H1 (cell line): ENCODE measurements around the gene PAGE4. TPM values are rescaled to one million over a fixed set of nuclear protein-coding genes. Genes with fewer than 3 reads are reported as not detected.

Source experiments
- BACH1 ChIP-seq: IDR thresholded peaks from 2 replicates; pipeline ENCODE4 v1.6.1; 2012; ENCODE audit warnings: low read length, improper control_type of control experiment
- CREB1 ChIP-seq: IDR thresholded peaks from 2 replicates; pipeline ENCODE4 v1.6.1; 2012; ENCODE audit warnings: inconsistent platforms
- EGR1 ChIP-seq: IDR thresholded peaks from 2 replicates; pipeline ENCODE4 v1.6.1; 2011; ENCODE audit warnings: low read depth, low read length, borderline replicate concordance
- EZH2 ChIP-seq: fragments of 200-600 bp; sonication (generic); IDR thresholded peaks from 2 replicates; pipeline ENCODE4 v1.7.1; 2012; ENCODE audit warnings: low read depth, mild to moderate bottlenecking, moderate library complexity, low read length, inconsistent platforms; ENCODE audit not compliant: severe bottlenecking
- polyA plus RNA-seq, 7 experiments: library from polyadenylated mRNA; depleted of rRNA in 3 of 7; stranded (reverse) in 5 of 7; unstranded in 2 of 7; fragments of >200 nt in 5 of 7; fragments of 200-250 nt in 2 of 7; gene quantifications; 1 replicate in 5 of 7; 2 replicates in 1 of 7; 4 replicates in 1 of 7; pipeline versions ENCODE4 v1.2.1 to v1.2.3, GENCODE V29; 2011 to 2013; ENCODE audit warnings: missing spikeins in 2 of 7, mixed read lengths in 2 of 7
- total RNA-seq: library from RNA; stranded (reverse); fragmentation: NEBNext Ultra II Directional; extraction: Animal tissue kit (Norgen Biotek cat#: 25700); gene quantifications from 2 replicates; pipeline ENCODE4 v1.2.1, GENCODE V29; 2021

The PAGE4 gene
- total and polyA plus RNA-seq, 2 of the 8 experiments (the other 6 are each of a cell fraction or from before 2014, with no cell fraction given), result 0.53 TPM; not detected in 1

GRCh38 chrX:49793686-49794085, 35.4 kb upstream of the PAGE4 start (continued):
- TF ChIP-seq EGR1 (no peak), BACH1 (no peak), EZH2 (no peak), CREB1 (no peak)
